ENCODE measurements around the gene ATP6V1B1.

The ATP6V1B1 gene

DNA sequence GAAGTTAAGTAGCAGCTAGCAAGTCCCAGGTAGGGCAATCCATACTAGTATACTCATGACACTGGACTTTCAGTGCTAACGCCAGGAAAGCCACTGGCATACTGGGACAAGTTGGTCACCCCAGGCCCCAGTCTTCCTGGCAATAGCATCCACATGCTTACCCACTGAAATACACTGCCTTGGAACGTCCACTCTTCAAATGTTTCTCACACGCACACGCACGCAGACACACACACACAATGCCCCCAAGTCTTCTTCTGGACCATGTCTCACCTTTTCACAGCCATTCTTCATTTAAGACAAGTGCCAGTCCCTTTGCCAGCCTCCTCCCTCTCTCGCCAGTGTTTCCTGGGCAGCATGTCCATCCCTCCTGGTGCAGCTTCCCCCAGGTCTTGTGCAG, 67.7 kb downstream of the ATP6V1B1 start:
- Histone ChIP-seq H2AK5ac (ENCODE audit: low read length, severe bottlenecking) (no peak overlapping the region), H4K91ac (ENCODE audit: low read length) (no peak overlapping the region), H3K9ac (ENCODE audit: low read length) (no peak overlapping the region), H3K27me3 (ENCODE audit: control insufficient read depth in 1 of 2, insufficient read depth in 1 of 2, low read length in 2 of 2) (peaks cover 20 to 26% of the 10 kb centered on the region in 2 experiments), H3K79me1 (replicated peaks; ENCODE audit: low read length, poor library complexity, severe bottlenecking) (no peaks in the 10 kb centered on the region), H3K23ac (ENCODE audit: low read length in 2 of 2) (no peak overlapping the region), H3K4ac (ENCODE audit: low read depth in 1 of 2, low read length in 2 of 2) (no peak overlapping the region), H3K9me3 (ENCODE audit: control insufficient read depth, low read length) (no peaks in the 10 kb centered on the region), H2AFZ (ENCODE audit: low read depth, low read length) (no peak overlapping the region), H3K4me2 (ENCODE audit: low read length, poor library complexity, severe bottlenecking) (no peak overlapping the region), H2BK12ac (ENCODE audit: low read length in 2 of 2) (no peak overlapping the region), H3K36me3 (ENCODE audit: control insufficient read depth in 1 of 2, insufficient read depth in 2 of 2, low read depth in 1 of 2, low read length in 2 of 2) (no peaks in the 10 kb centered on the region), H3K4me1 (ENCODE audit: control insufficient read depth, insufficient read depth, low read depth, low read length) (peaks cover 7% of the 10 kb centered on the region), H3K14ac (ENCODE audit: low read length in 2 of 2) (no peak overlapping the region), H4K8ac (ENCODE audit: low read length) (no peak overlapping the region), H2BK15ac (ENCODE audit: low read depth, poor library complexity, severe bottlenecking) (no peak overlapping the region), H3K27ac (ENCODE audit: low read length, poor library complexity, severe bottlenecking) (no peak overlapping the region), H2BK120ac (ENCODE audit: low read depth, low read length) (no peak overlapping the region), H2BK5ac (ENCODE audit: low read depth, low read length, poor library complexity, severe bottlenecking) (no peak overlapping the region), H3K4me3 (ENCODE audit: insufficient read depth in 1 of 2, low read depth in 1 of 2, low read length in 2 of 2) (no peak overlapping the region), H3K18ac (ENCODE audit: low read depth in 1 of 2, low read length in 2 of 2) (no peak overlapping the region)
- 86% methylated on average over 6 of the region's 6 CpGs for WGBS
- no peak for DNase-seq

DNA sequence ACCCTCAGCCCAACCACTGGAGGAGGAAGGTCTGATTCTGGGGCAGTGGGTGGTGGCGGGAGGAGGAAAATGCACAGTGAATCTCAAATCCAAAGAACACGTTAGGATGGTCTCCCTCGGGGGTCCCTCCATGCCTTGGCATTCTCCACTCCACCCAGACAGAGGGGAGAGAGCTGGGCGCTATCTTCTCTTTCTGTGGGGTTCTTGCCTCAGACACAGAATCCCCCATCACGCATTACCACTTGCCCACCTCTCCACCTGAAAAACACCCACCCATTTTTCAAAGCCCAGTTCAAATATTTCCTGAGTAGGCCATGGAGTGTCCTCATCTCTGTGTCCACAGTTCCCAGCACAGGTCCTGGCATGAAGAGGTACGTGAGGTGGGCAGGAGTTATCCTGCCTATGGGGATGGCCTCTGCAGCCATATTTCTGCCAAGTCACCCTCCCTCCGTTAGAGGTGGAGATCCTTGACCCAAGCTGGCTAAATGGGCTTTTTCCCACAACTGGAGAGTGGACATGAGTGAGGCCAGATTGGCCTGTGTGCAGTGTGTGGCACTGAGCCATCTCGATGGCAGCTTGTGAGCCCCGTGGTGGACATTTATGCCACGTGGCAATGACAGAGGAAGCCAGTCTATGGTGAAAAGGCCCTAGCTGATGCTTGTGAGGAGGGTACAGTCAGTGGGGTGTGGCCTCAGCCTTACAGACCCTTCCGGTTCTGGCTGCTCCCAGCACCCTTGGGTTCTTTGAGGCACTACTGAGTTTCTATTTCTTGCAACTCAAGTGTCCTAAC, 68.5 kb downstream of the ATP6V1B1 start:
- WGBS: 82% methylated on average over 11 of the region's 11 CpGs
- Histone ChIP-seq H3K18ac (ENCODE audit: low read depth in 1 of 2, low read length in 2 of 2) (no peak overlapping the region), H2BK5ac (ENCODE audit: low read depth, low read length, poor library complexity, severe bottlenecking) (no peak overlapping the region), H3K9ac (ENCODE audit: low read length) (no peak overlapping the region), H3K9me3 (ENCODE audit: control insufficient read depth, low read length) (no peaks in the 10 kb centered on the region), H3K36me3 (ENCODE audit: control insufficient read depth in 1 of 2, insufficient read depth in 2 of 2, low read depth in 1 of 2, low read length in 2 of 2) (no peaks in the 10 kb centered on the region), H2BK12ac (ENCODE audit: low read length in 2 of 2) (no peak overlapping the region), H4K8ac (ENCODE audit: low read length) (no peak overlapping the region), H3K79me1 (replicated peaks; ENCODE audit: low read length, poor library complexity, severe bottlenecking) (no peaks in the 10 kb centered on the region), H3K23ac (ENCODE audit: low read length in 2 of 2) (no peak overlapping the region), H3K4me3 (ENCODE audit: insufficient read depth in 1 of 2, low read depth in 1 of 2, low read length in 2 of 2) (no peak overlapping the region), H3K4ac (ENCODE audit: low read depth in 1 of 2, low read length in 2 of 2) (no peak overlapping the region), H3K4me2 (ENCODE audit: low read length, poor library complexity, severe bottlenecking) (no peak overlapping the region), H3K27me3 (ENCODE audit: control insufficient read depth in 1 of 2, insufficient read depth in 1 of 2, low read length in 2 of 2) (peaks cover 20 to 29% of the 10 kb centered on the region in 2 experiments), H3K4me1 (ENCODE audit: control insufficient read depth, insufficient read depth, low read depth, low read length) (peaks cover 7% of the 10 kb centered on the region), H2BK120ac (ENCODE audit: low read depth, low read length) (no peak overlapping the region), H3K27ac (ENCODE audit: low read length, poor library complexity, severe bottlenecking) (no peak overlapping the region), H2BK15ac (ENCODE audit: low read depth, poor library complexity, severe bottlenecking) (no peak overlapping the region), H2AFZ (ENCODE audit: low read depth, low read length) (no peak overlapping the region), H2AK5ac (ENCODE audit: low read length, severe bottlenecking) (no peak overlapping the region), H3K14ac (ENCODE audit: low read length in 2 of 2) (no peak overlapping the region), H4K91ac (ENCODE audit: low read length) (no peak overlapping the region)
- DNase-seq: no peak

DNA sequence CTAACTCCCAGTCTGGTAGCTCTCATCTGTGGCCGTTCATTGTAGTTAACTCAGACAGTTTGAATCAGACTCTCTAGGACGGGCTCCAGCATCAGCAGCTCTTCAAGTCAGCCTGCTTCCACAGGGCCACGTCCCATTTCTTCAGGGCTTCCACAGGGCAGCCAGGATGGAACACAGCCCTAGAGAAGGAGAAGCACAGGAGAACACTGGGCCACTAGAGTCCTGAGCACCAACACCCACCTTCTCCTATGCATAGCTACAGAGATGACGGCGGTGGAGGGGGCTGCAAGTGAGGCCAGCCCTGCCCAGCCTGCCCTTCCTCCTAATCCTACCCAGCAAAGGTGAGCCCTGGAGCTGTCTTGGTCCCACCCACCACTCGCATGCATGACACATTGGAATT, 69.2 kb downstream of the ATP6V1B1 start:
- H3K79me1 ChIP-seq (replicated peaks; ENCODE audit: low read length, poor library complexity, severe bottlenecking): no peaks in the 10 kb centered on the region
- H3K18ac ChIP-seq (ENCODE audit: low read depth in 1 of 2, low read length in 2 of 2): no peak overlapping the region
- H2BK5ac ChIP-seq (ENCODE audit: low read depth, low read length, poor library complexity, severe bottlenecking): no peak overlapping the region
- no peak overlapping the region for H2AK5ac ChIP-seq (ENCODE audit: low read length, severe bottlenecking)
- H2BK120ac ChIP-seq (ENCODE audit: low read depth, low read length): no peak overlapping the region
- no peak overlapping the region for H3K23ac ChIP-seq (ENCODE audit: low read length in 2 of 2)
- no peak for DNase-seq
- no peak overlapping the region for H2BK12ac ChIP-seq (ENCODE audit: low read length in 2 of 2)
- H3K9ac ChIP-seq (ENCODE audit: low read length): no peak overlapping the region
- no peak overlapping the region for H3K27ac ChIP-seq (ENCODE audit: low read length, poor library complexity, severe bottlenecking)
- H4K8ac ChIP-seq (ENCODE audit: low read length): no peak overlapping the region
- peaks cover 20 to 29% of the 10 kb centered on the region in 2 experiments for H3K27me3 ChIP-seq (ENCODE audit: control insufficient read depth in 1 of 2, insufficient read depth in 1 of 2, low read length in 2 of 2)
- no peak overlapping the region for H3K4me2 ChIP-seq (ENCODE audit: low read length, poor library complexity, severe bottlenecking)
- peaks cover 7% of the 10 kb centered on the region for H3K4me1 ChIP-seq (ENCODE audit: control insufficient read depth, insufficient read depth, low read depth, low read length)
- no peak overlapping the region for H3K4ac ChIP-seq (ENCODE audit: low read depth in 1 of 2, low read length in 2 of 2)
- no peaks in the 10 kb centered on the region for H3K9me3 ChIP-seq (ENCODE audit: control insufficient read depth, low read length)
- H3K4me3 ChIP-seq (ENCODE audit: insufficient read depth in 1 of 2, low read depth in 1 of 2, low read length in 2 of 2): no peak overlapping the region
- H4K91ac ChIP-seq (ENCODE audit: low read length): no peak overlapping the region
- no peak overlapping the region for H2BK15ac ChIP-seq (ENCODE audit: low read depth, poor library complexity, severe bottlenecking)
- H3K36me3 ChIP-seq (ENCODE audit: control insufficient read depth in 1 of 2, insufficient read depth in 2 of 2, low read depth in 1 of 2, low read length in 2 of 2): no peaks in the 10 kb centered on the region
- H2AFZ ChIP-seq (ENCODE audit: low read depth, low read length): no peak overlapping the region
- H3K14ac ChIP-seq (ENCODE audit: low read length in 2 of 2): no peak overlapping the region
- WGBS: 82% methylated on average over 6 of the region's 6 CpGs

DNA sequence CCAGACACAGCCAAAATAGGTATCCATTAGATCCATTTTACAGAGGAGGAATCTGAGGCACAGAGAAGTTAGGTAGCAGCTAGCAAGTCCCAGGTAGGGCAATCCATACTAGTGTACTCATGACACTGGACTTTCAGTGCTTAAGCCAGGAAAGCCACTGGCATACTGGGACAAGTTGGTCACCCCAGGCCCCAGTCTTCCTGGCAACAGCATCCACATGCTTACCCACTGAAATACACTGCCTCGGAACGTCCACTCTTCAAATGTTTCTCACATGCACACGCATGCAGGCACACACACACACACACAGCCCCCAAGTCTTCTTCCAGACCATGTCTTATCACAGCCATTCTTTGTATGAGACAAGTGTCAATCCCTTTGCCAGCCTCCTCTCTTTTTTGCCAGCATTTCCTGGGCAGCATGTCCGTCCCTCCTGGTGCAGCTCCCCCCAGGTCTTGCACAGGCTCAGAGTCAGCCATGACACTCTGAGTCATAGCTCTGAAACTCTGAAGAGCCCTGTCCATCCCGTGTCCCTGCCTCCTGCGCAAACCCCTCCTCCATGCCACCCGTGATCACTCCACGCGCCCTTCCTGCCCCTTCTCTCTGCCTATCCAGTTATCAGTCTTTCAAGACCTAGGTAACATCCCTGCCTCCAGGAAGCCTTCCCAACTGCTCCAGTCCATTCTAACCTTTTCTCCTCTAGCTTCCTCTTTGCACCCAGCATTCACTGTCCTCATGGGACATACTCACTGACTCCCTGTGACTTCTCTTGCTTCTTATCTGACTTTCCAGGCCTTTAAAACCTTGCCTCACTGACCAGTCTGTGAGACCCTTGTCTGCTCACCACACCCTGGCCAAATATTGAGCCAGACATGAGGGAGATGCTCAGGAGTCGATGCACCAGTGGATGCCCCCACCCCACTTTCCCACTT, 69.8 kb downstream of the ATP6V1B1 start:
- Histone ChIP-seq H4K91ac (ENCODE audit: low read length) (no peak overlapping the region), H2BK5ac (ENCODE audit: low read depth, low read length, poor library complexity, severe bottlenecking) (no peak overlapping the region), H2AFZ (ENCODE audit: low read depth, low read length) (no peak overlapping the region), H3K4ac (ENCODE audit: low read depth in 1 of 2, low read length in 2 of 2) (no peak overlapping the region), H3K23ac (ENCODE audit: low read length in 2 of 2) (no peak overlapping the region), H3K14ac (ENCODE audit: low read length in 2 of 2) (no peak overlapping the region), H2AK5ac (ENCODE audit: low read length, severe bottlenecking) (no peak overlapping the region), H3K27ac (ENCODE audit: low read length, poor library complexity, severe bottlenecking) (no peak overlapping the region), H3K9ac (ENCODE audit: low read length) (no peak overlapping the region), H3K9me3 (ENCODE audit: control insufficient read depth, low read length) (no peaks in the 10 kb centered on the region), H2BK12ac (ENCODE audit: low read length in 2 of 2) (no peak overlapping the region), H3K4me2 (ENCODE audit: low read length, poor library complexity, severe bottlenecking) (no peak overlapping the region), H3K27me3 (ENCODE audit: control insufficient read depth in 1 of 2, insufficient read depth in 1 of 2, low read length in 2 of 2) (peaks cover 20 to 29% of the 10 kb centered on the region in 2 experiments), H2BK120ac (ENCODE audit: low read depth, low read length) (no peak overlapping the region), H3K4me1 (ENCODE audit: control insufficient read depth, insufficient read depth, low read depth, low read length) (peaks cover 7% of the 10 kb centered on the region), H3K36me3 (ENCODE audit: control insufficient read depth in 1 of 2, insufficient read depth in 2 of 2, low read depth in 1 of 2, low read length in 2 of 2) (no peaks in the 10 kb centered on the region), H3K4me3 (ENCODE audit: insufficient read depth in 1 of 2, low read depth in 1 of 2, low read length in 2 of 2) (no peak overlapping the region), H3K18ac (ENCODE audit: low read depth in 1 of 2, low read length in 2 of 2) (no peak overlapping the region), H3K79me1 (replicated peaks; ENCODE audit: low read length, poor library complexity, severe bottlenecking) (no peaks in the 10 kb centered on the region), H2BK15ac (ENCODE audit: low read depth, poor library complexity, severe bottlenecking) (no peak overlapping the region), H4K8ac (ENCODE audit: low read length) (no peak overlapping the region)
- WGBS: 79% methylated on average over 9 of the region's 10 CpGs
- DNase-seq: no peak
